Adrenal gland (tissue), 12 donors: ENCODE results near the gene PDE7B. TPM values are rescaled to one million over a fixed set of nuclear protein-coding genes. Genes with fewer than 3 reads are reported as not detected.

Experiments
- DNase-seq, 7 donors: peaks; one replicate each; pipeline ENCODE4 v3.0.0-alpha.2; 2019 to 2020
- H3K27ac ChIP-seq, 5 donors: fragments of 200-600 bp; sonication (generic) in 4 of 5; 1 replicate in 3 of 5; 2 replicates in 2 of 5; pipeline versions ENCODE4 v1.5.1 to v1.8.0; 2016 to 2020; ENCODE audit warnings: mild to moderate bottlenecking in 1 of 5
- H3K27me3 ChIP-seq: fragments of 200-600 bp; 2 replicates; pipeline ENCODE4 v1.8.0; 2021
- H3K36me3 ChIP-seq, 2 donors: fragments of 200-600 bp; replicated peaks in 1 of 2; 1 replicate in 1 of 2; 2 replicates in 1 of 2; pipeline versions ENCODE4 v1.5.1 to v1.8.0; 2018 to 2022
- H3K4me1 ChIP-seq, 2 donors: fragments of 200-600 bp; replicated peaks in 1 of 2; 1 replicate in 1 of 2; 2 replicates in 1 of 2; pipeline versions ENCODE4 v1.5.1 to v1.8.0; 2018 to 2021
- H3K4me3 ChIP-seq, 4 donors: fragments of 200-600 bp; sonication (generic) in 3 of 4; one replicate each; pipeline ENCODE4 v1.5.1; 2016 to 2018
- H3K9me3 ChIP-seq, 3 donors: fragments of 200-600 bp; sonication (generic) in 1 of 3; replicated peaks in 1 of 3; 1 replicate in 2 of 3; 2 replicates in 1 of 3; pipeline versions ENCODE4 v1.5.1 to v1.8.0; 2016 to 2021
- CTCF ChIP-seq, 6 experiments: fragments of 450-650 bp in 4 of 6; fragments of 200-600 bp in 2 of 6; sonication (generic) in 1 of 6; IDR thresholded peaks; 1 replicate in 5 of 6; 2 replicates in 1 of 6; pipeline versions ENCODE4 v1.5.1 to v1.8.0; 2016 to 2021; ENCODE audit warnings: antibody characterized with exemption in 6 of 6, mild to moderate bottlenecking in 2 of 6, moderate library complexity in 1 of 6
- POLR2A ChIP-seq, 2 donors: fragments of 450-650 bp; IDR thresholded peaks; one replicate each; pipeline ENCODE4 v1.6.1; 2017; ENCODE audit warnings: antibody characterized with exemption in 2 of 2, mild to moderate bottlenecking in 2 of 2, moderate library complexity in 1 of 2
- WGBS, 4 donors: extraction: QIAGEN DNeasy Blood & Tissue Kit in 2 of 4; methylation state at CpG; one replicate each; pipeline versions ENCODE4 v1.1.5 to v1.1.7; 2013 to 2017; 5-methylcytosine and 5-hydroxymethylcytosine counted together
- intact Hi-C, 2 donors: fragments of 100-400 bp; cut with DNase I; formaldehyde crosslinking; loops; one replicate each; pipeline versions ENCODE4 v1.14.1 to v1.15.0; 2022 to 2023
- polyA plus RNA-seq, 3 donors: library from polyadenylated mRNA; stranded (reverse); fragments of 200-250 nt in 2 of 3; fragments of 350-450 nt in 1 of 3; fragmentation: Illumina TruSeq in 1 of 3; extraction: RNeasy Lipid Tissue Mini Kit (QIAGEN cat#74804) in 1 of 3; gene quantifications; one replicate each; pipeline ENCODE4 v1.2.3, GENCODE V29; 2013 to 2014
- total RNA-seq, 9 donors: library from RNA; depleted of rRNA in 4 of 9; stranded (reverse); fragments of >200 nt in 4 of 9; fragments of 120-200 nt in 1 of 9; fragmentation: NEBNext Ultra II Directional in 1 of 9; extraction: Animal tissue kit (Norgen Biotek cat#: 25700) in 1 of 9; gene quantifications; one replicate each; pipeline versions ENCODE4 v1.1.0 to v1.2.4, GENCODE V29; 2013 to 2023
- donor health status: healthy with polysubstance abuse.
- donor health status: Bipolar disorder and iron deficiency.
- donor health status: DM: yes; HTN: yes; CAD: no.
- donor health status: DM: no; HTN: no; CAD: no.
- donor health status: DM: no; HTN: no; CAD: no.
- donor health status: DM: yes; HTN: yes; CAD: no.

Gene PDE7B
- total and polyA plus RNA-seq, 12 donors = 1.3 to 11.5 (median 5.2) TPM

- H3K4me3 ChIP-seq = no peak overlapping the region
- no peaks in the 10 kb centered on the region for H3K9me3 ChIP-seq
- H3K4me1 ChIP-seq = peaks cover 7 to 8% of the 10 kb centered on the region in 2 donors
- no peaks in the 10 kb centered on the region for H3K27me3 ChIP-seq
- TF ChIP-seq POLR2A (IDR thresholded peaks at IDR 0.05) (no peak), CTCF (IDR thresholded peaks at IDR 0.05) (no peak)
- DNase-seq = no peak
- 80 to 97% (median 91%) methylated on average over 2 of the region's 2 CpGs for WGBS, 4 donors
- intact Hi-C loops = no loop called here
- no peaks in the 10 kb centered on the region for H3K36me3 ChIP-seq
- no peak overlapping the region for H3K27ac ChIP-seq
Measured at GRCh38 chr6:135996668-135997067, 145.2 kb downstream of the PDE7B start.

- intact Hi-C loops = no loop called here
- H3K27ac ChIP-seq = no peak overlapping the region
- TF ChIP-seq POLR2A (IDR thresholded peaks at IDR 0.05) (no peak), CTCF (IDR thresholded peaks at IDR 0.05) (no peak)
- H3K9me3 ChIP-seq = no peaks in the 10 kb centered on the region
- H3K4me3 ChIP-seq = no peak overlapping the region
- no peaks in the 10 kb centered on the region for H3K27me3 ChIP-seq
- peaks cover 7% of the 10 kb centered on the region in 2 donors for H3K4me1 ChIP-seq
- no peaks in the 10 kb centered on the region for H3K36me3 ChIP-seq
- DNase-seq = no peak
- WGBS, 4 donors = 92 to 100% (median 96%) methylated on average over 1 of the region's 1 CpG
Measured at GRCh38 chr6:135999393-135999792, 147.9 kb downstream of the PDE7B start.

- intact Hi-C loops = no loop called here
- Histone ChIP-seq H3K4me3 (no peak overlapping the region), H3K4me1 (peaks cover 0 to 6% of the 10 kb centered on the region in 2 donors), H3K27ac (no peak overlapping the region), H3K9me3 (peaks cover 0 to 6% (median 0%) of the 10 kb centered on the region in 3 donors), H3K36me3 (no peaks in the 10 kb centered on the region), H3K27me3 (no peaks in the 10 kb centered on the region)
- no peak for TF ChIP-seq CTCF (IDR thresholded peaks at IDR 0.05)
- TF ChIP-seq POLR2A (IDR thresholded peaks at IDR 0.05) = no peak
- DNase-seq = no peak
- 62 to 82% (median 70%) methylated on average over 1 of the region's 1 CpG for WGBS, 4 donors
Measured at GRCh38 chr6:136007345-136007744, 155.8 kb downstream of the PDE7B start.

- Histone ChIP-seq H3K27ac (no peak overlapping the region), H3K36me3 (no peaks in the 10 kb centered on the region), H3K27me3 (no peaks in the 10 kb centered on the region), H3K9me3 (peaks cover 0 to 4% (median 0%) of the 10 kb centered on the region in 3 donors), H3K4me3 (no peak overlapping the region), H3K4me1 (peaks cover 0 to 21% of the 10 kb centered on the region in 2 donors)
- WGBS, 4 donors = 89 to 94% (median 90%) methylated on average over 2 of the region's 2 CpGs
- no peak for DNase-seq
- no peak for TF ChIP-seq CTCF (IDR thresholded peaks at IDR 0.05)
- intact Hi-C loops = no loop called here
Measured at GRCh38 chr6:136011475-136011874, 160.0 kb downstream of the PDE7B start.
